Suppressor macrophage (primary cell): ENCODE data around the gene INF2.
"Not testable (repeated sequence)": the region's sequence is repeated elsewhere in the genome, so short reads cannot be mapped to it uniquely, and the experiment has no call there.

ENCODE experiments used
- DNase-seq, 4 experiments: peaks; one replicate each; pipeline ENCODE4 v3.0.0-alpha.2; 2020 to 2022

Gene INF2

GRCh38 chr14:104657101-104657524, 32.3 kb upstream of the INF2 start:
- peak; percentile 78 to 89 (median 86) for DNase-seq

GRCh38 chr14:104657563-104658324, 31.7 kb upstream of the INF2 start:
- DNase-seq = no peak

DNA sequence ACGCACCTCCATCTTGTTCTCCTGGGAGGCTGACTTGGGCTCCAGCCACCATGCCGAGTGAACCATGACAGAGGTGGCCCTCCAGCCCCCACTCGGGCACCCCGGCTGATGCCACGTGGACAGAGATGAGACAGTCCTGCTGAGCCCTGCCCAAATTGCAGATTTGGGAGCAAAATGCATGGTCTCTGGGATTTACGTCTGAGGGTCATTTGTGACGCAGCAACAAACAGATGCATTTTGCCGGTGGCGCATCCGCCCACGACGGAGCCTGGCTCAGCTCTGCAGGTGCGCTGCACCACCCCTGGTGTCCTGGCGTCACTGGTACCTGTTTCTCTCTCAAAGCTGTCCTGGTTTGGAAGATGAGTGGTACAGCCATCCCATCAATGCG, 31.1 kb upstream of the INF2 start:
- no peak for DNase-seq

DNA sequence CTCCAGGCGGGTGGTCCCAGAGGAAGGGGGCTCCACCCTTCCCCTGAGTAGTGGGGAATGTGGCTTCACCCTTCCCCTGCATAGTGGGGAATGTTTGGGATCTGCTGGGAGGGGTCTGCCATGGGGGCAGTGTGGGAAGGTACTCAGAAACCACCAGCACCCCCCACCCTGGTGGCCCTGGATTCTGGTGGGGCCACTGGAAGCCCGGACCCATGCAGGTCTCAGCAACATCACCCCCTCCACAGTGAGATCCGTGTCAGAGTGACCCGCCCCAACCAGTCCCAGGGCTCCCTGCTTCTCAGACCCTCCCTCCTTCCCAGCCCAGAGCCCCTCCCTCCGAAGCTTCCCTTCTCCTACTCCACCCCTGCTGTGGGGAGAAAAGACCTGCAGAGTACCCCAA, 30.3 kb upstream of the INF2 start:
- no peak for DNase-seq

DNA sequence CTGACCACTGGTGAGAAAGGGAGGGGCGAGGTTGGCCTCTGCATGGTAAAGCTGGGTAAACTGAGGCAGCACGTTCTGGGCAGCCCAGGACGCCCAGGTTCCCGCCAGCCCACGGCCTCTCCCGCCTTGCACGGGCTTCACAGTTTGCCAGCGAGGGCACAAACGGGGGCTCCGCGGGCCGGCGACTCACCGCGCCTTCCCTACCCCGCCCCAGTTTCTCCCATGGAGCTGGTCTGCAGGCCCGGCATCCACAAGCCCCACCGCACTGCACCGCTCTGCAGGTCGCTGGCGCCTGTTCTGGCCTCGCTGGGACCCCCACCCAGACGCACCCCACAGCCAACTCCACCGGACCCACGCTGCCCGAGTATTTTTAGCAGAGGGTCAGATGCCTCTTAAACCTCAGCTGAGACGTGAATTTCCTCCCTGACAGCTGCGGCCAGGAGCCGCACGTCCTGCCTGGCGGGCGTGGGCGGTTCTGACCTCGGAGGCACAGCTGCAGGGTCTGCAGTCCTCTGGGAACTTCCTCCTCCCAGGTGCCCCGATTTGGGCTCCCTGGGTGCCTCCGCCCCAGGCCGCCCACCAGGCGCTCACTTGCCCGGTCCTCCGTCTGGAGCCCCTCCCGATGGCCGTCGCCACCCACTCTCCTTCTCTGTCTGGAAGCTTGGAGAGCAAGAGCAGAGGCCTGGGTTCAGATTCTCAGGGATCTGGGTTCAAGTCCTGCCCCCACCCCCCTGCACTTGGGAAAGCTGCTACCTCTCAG, 29.5 kb upstream of the INF2 start:
- DNase-seq = peak; percentile 68 to 91 (median 86)

GRCh38 chr14:104660597-104660996, 28.8 kb upstream of the INF2 start:
- DNase-seq = peak; percentile 12 to 62 (median 40)

DNA sequence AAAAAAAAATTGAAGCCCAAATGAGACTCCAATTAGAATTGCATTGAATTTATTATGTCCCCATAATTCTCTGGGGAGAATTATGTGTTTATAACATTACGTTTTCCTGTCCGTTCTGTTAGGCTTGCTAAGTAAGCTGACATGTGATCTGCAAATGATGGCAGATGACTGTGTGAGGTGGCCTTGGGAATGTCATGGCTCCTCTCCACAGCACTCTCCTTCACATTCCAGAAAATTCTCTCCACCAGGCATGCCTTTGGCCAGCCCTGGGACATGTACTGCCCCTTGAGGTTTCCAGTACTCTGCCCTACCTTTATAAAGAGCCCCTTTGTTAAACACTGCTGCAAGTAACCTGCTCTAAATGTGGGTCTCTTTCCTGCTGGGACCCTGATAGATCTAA, 28.3 kb upstream of the INF2 start:
- DNase-seq = no peak

GRCh38 chr14:104661528-104662157, 27.8 kb upstream of the INF2 start:
- DNase-seq = not testable (repeated sequence)

- DNase-seq = not testable (repeated sequence)
These were observed 26.9 kb upstream of the INF2 start for GRCh38 chr14:104662472-104662871.

DNA sequence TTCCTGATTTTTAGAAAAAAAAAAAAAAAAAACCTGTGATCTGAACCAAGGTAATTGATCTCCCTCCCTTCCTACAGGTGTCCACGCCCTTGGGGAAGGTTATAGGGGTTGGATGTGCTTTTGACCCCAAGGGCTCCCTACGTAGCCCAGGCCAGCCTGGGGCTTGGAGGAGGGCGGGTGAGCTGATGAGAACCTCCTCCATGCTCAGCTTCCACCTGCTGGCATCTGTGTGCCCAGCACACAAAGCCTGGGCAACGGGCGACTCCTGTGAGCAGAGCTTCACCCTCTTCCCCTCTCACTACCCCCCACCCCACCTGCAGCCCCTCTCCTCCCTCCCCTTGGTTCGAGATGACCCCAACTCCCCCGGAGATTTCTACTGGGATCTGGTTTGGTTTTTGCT, 25.3 kb upstream of the INF2 start:
- no peak for DNase-seq

DNA sequence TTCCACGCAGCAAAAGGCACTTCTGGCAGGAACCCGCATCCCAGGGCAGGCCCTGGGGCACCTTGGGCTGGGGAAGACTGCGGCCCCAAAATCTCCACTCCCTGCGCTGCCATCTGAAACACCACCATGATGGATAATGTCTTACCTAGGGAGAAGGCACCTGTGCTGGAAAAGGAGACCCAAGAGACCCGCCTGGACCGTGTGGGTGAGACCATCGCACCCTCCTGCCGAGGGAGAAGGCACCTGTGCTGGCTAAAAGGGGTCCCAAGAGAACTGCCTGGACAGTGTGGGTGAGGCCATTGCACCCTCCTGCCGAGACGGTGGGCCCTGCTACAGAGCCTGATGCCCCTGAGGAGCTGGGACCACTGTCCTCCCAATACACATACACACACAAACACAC, 24.8 kb upstream of the INF2 start:
- no peak for DNase-seq

DNA sequence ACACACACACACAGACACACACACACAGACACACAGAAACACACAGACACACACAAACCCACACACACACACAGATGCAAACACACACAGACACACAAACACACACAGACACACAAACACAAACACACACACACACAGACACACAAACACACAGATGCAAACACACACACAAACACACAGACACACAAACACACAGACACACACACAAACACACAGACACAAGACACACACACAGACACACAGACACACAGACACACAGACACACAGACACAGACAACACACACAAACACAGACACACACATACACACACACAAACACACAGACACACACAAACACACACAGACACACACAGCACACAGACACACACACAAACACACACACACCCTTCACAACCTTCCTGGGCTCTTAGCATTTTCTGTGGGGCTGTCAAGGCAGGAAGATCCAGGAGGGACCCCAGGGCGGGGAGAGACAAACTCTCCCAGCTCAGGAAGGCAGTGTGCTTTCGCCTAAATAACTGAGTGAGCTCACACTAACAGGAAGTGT, 24.2 kb upstream of the INF2 start:
- DNase-seq = peak in 1 of 4 experiments; percentile 49

DNA sequence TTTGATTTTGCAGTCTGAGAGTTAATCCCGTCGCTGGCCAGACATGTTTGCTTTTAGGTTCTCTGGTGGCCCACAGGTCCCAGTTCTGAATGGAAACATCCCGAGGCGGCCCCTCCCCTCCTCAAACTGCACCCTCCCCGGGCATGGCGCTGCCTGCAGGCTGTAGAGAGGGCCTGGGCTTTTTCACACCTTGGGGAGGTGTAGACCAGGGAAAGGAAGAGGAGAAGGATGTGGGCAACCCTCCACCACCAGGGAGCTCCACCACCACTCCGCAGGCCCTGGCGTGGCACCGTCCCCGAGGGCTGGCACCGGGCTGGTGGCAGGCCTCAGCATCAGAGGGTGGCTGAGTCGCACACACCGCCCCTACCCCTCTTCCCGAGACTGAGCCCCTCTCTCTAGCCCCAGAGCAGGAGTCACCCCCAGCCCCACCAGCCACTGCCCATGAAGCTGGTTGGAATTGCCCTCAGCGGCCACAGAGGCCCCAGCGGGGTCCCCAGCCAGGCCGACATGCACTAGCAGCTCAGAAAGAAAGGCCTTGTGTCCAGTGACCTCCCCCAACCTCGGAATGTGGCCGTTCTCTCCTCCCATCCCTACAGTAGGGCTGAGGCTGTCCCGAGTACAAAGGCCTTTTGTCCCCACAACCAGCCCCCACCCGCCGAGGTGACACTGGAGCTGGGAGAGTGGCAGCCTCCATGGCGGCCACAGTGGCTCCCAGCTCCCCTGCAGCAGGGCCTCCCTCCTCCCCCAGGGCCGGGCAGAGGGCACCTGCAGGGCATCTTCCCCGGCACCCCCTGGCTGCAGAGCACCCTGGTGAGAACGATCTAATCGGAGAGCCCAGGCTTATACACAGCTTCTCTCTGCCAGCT, 23.5 kb upstream of the INF2 start:
- DNase-seq = peak in 3 of 4 experiments; percentile 40 to 69 (median 62)

GRCh38 chr14:104666523-104666895, 22.9 kb upstream of the INF2 start:
- not testable (repeated sequence) for DNase-seq

DNA sequence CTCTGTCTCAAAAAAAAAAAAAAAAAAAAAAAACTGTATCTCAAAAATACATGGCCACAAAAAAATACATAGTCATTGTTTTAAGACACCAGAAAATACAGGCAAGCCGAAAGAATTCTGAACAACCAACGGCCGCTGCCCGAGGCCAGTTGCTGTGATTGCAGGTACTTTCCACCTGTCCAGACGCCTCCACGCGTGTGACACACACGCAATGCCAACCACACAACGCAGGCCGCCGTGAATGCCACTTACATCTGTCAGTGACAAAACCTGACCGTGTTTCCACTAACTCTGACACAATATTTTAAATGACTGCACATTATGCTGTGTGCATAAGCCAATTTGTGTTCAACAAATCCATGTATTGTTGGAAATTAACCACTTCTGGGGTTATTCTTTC, 22.4 kb upstream of the INF2 start:
- no peak for DNase-seq

DNA sequence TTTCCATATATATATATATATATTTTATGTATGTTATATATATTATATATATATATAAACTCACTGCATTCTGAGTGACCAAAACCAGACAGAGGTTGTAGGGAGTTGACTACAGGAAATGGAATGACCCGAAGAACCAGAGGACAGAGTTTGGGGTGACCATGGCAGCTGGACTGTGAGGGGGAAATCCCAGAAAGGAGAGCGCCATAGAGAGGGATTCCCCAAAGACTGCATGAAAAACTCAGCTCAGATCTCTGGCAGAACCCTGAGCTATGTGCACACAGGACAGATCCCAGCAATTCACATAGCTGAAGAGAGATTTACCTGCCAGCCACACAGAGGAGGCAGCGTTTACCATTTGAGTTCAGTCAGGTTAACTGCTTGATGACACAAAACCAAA, 19.7 kb upstream of the INF2 start:
- DNase-seq = no peak

DNA sequence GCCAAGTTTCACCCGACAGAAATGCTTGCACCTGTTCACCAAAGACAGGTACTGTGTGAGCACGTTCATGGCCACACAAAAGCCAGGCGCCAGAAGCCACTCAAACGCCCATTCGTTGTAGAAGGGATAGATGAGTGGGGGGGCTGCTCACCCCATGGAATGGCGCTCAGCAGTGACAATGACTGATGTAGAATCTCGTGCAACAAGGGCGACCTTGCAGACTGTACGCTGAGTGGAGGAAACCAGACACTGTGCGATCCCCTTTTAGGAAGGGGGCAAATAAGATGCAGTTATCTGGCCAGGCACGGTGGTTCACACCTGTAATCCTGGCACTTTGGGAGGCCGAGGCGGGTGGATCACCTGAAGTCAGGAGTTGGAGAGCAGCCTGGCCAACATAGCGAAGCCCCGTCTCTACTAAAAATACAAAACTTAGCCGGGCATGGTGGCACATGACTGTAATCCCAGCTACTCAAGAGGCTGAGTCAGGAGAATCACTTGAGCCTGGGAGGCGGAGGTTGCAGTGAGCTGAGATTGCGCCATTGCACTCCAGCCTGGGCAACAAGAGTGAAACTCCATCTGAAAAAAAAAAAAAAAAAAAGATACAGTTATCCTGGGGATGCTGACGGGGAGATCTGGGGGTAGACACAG, 18.0 kb upstream of the INF2 start:
- peak in 2 of 4 experiments; percentile 42 to 50 for DNase-seq

DNA sequence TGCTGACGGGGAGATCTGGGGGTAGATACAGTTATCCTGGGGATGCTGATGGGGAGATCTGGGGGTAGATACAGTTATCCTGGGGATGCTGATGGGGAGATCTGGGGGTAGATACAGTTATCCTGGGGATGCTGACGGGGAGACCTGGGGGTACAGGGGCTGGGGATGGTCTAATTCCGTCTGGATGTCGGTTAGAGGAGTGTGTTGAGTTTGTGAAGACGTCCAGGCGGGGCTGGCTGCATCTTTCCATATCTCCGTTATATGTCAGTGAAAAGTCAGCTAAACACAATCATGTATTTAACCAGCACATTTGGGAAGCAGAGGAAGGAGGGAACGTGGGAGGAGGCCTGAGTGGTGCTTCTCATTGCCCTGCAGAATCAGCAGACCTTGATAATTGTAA, 17.3 kb upstream of the INF2 start:
- DNase-seq = peak in 2 of 4 experiments; percentile 28 to 44

- DNase-seq = no peak
These were observed 15.9 kb upstream of the INF2 start for GRCh38 chr14:104673481-104673880.

DNA sequence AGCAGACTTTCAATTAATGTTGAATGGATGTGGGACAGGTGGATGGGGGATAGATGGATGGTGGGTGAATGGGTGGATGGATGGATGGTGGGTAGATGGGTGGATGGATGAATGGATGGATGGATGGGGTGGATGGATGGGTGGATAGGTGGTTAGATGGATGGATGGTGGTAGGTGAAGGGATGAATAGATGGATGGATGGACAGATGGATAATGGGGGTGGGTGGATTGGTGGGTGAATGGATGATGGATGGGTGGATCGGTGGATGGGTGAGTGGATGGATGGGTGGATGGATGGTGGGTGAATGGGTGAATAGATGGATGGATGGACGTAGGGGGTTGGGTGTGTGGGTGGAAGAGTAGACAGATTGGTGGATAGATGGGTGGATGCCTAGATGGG, 14.0 kb upstream of the INF2 start:
- no peak for DNase-seq

- DNase-seq = no peak
These were observed 13.2 kb upstream of the INF2 start for GRCh38 chr14:104676130-104676693.
